Stimulated activated CD8-positive, alpha-beta memory T cell treated with anti-CD3 and anti-CD28 coated beads, Interleukin-7, amount 100 ng/mL, for 1 hour (primary cell): Measurements from ENCODE around the gene APLP1.
"Not testable (repeated sequence)": the region's sequence is repeated elsewhere in the genome, so short reads cannot be mapped to it uniquely, and the experiment has no call there.

ENCODE experiments used
- DNase-seq, 2 donors: peaks; one replicate each; pipeline ENCODE4 v3.0.0-alpha.2; 2020; ENCODE audit warnings: low read depth in 2 of 2

APLP1 gene

DNA sequence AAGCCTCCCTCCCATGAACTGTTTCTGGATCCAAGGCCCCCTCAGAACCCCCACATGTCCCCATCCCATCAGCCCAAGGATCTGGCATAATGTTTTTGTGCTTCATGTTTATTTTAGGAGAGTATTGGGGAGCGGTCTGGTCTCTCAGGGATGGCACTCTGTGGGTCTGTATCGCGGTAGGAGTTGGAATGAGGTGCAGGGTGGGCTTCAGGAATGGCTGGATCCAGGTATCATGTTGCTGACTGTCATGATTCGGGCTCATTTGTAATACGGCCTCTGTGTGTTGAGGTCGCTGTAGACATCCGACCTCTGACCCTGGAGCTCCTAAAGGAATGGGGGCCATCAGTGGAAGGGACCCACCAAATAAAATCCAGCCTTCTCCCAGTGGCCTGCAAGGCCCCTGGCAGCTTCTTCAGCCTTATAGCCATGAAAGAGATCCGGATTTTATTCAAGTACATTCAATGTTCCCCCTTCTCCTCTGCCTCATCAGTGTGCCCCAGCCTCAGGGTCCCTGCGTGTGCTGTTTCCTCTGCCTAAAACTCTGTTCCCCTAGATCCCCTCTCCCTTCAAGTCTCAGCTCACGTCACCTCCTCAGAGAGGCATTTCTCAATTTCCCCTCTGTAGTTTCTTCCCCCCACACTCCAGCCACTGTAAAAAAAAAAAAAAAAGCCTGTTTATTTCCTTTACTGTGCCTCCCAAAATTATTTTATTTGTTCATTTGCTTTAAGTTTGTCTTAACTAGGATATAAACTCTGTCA, 36.1 kb downstream of the APLP1 start:
- no peak for DNase-seq

- DNase-seq = no peak
These were observed 36.9 kb downstream of the APLP1 start for GRCh38 chr19:35905178-35905727.

DNA sequence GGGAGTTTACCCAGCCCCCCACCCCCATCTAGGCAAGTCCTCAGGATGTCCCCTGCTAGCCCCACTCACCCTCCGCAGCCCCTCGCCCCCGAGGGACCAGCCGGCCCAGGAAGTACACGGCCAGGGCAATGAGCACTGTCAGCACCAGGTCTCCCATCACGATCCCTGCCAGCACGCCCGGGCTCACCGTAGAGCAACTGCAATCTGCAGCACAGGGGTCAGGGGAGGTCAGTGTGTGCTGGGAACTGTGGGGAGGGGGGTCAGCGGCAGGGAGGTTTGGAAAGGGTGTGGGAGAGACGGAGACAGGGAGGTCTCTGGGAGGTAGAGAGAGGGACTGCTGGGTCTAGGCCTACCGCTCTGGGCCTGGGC, 39.0 kb downstream of the APLP1 start:
- DNase-seq = no peak

DNA sequence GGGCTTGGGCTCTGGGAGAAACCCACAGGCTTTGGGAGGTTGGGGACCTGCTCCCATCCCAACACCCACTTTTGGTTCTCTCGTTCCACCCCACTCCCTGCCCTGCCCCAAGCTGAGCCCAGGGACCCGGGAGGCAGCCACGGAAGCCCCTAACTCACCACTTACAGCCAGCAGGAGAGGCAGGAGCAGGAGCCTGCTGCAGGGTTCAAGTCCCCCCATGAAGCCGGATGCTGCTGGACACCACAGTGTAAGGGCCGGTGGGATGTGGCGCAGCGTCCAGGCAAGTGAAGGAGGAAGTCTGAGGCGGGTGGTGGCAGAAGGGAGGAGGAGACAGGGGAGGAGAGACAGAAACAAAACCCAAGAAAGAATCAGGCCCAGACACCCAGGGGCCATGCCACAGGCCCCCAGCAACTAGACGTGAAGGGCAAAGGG, 39.7 kb downstream of the APLP1 start, which contains the start of gene TYROBP:
TYROBP (minus strand) TSS at position 286 of the 432 bp plus-strand sequence; CDS start at position 219, 67 bp downstream.
- no peak for DNase-seq

GRCh38 chr19:35908973-35909683, 40.8 kb downstream of the APLP1 start:
- no peak for DNase-seq

DNA sequence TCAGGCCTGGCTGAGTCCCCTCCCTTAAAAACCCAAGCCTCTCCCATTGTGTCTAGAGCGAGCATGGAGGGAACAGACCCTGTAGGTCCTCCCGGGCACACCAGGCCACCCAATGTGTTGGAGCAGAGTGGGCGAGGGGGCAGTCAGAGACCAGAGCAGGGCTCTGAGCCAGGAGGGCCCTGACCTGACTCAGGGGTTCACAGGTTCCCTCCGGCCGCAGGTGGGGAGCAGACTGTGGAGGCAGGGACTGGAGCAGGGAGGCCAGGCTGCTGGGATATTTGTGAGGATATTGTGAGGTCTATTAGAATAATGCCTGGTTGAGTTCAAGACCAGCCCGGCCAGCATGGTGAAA, 41.3 kb downstream of the APLP1 start:
- no peak for DNase-seq

DNA sequence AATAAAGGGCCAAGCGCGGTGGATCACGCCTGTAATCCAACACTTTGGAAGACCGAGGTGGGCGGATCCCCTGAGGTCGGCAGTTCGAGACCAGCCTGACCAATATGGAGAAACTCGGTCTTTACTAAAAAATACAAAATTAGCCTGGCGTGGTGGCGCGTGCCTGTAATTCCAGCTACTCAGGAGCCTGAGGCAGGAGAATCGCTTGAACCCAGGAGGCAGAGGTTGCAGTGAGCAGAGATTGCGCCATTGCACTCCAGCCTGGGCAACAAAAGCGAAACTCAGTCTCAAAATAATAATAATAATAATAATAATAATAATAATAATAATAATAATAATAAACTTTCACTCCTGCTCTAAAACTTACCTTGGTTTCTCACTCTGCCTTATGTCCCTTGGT, 42.0 kb downstream of the APLP1 start:
- not testable (repeated sequence) for DNase-seq

- no peak for DNase-seq
These were observed 42.8 kb downstream of the APLP1 start for GRCh38 chr19:35911173-35911572.

GRCh38 chr19:35911790-35912189, 43.4 kb downstream of the APLP1 start:
- DNase-seq = no peak

- no peak for DNase-seq
These were observed 45.2 kb downstream of the APLP1 start for GRCh38 chr19:35913589-35913988.

DNA sequence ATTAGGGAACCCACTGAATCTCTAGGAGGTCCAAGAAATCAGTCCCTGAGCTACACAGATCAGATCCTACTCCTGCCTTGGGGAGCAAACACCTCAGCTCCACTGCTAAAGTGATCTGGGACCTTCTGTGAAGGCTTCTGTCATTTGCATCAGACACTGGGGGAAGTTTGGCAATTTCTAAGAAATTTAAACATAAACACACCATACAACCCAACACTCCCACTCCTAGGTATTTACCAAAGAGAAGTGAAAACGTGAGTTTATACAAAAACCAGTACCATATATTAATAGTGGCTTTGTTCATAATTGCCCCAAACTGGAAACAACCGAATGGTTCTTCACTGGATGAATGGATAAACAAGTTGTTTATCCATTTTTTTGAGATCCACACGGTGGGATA, 47.1 kb downstream of the APLP1 start:
- DNase-seq = no peak

GRCh38 chr19:35919306-35919705, 50.9 kb downstream of the APLP1 start:
- no peak for DNase-seq

DNA sequence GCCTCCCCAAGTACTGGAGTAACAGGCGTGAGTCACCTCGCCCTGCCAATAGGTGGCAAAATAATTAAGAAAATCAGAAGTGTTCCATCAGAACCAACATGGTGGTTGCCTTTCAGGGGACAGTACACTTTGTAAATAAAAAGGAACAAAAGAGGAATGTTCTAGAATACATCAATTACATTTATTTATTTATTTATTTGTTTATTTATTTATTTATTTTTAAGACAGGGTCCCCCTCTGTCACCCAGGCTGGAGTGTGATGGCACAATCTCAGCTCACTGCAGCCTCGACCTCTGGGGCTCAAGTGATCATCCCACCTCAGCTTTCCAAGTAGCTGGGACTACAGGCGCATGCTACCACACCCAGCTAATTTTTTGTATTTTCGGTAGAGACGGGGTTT, 52.6 kb downstream of the APLP1 start:
- no peak for DNase-seq

GRCh38 chr19:35925501-35925900, 57.1 kb downstream of the APLP1 start:
- no peak for DNase-seq

GRCh38 chr19:35928507-35928906, 60.1 kb downstream of the APLP1 start:
- no peak for DNase-seq
